ENCODE measurements around the gene SCGB1A1.
"Not testable (repeated sequence)": the region's sequence is repeated elsewhere in the genome, so short reads cannot be mapped to it uniquely, and the experiment has no call there.

Gene SCGB1A1

DNA sequence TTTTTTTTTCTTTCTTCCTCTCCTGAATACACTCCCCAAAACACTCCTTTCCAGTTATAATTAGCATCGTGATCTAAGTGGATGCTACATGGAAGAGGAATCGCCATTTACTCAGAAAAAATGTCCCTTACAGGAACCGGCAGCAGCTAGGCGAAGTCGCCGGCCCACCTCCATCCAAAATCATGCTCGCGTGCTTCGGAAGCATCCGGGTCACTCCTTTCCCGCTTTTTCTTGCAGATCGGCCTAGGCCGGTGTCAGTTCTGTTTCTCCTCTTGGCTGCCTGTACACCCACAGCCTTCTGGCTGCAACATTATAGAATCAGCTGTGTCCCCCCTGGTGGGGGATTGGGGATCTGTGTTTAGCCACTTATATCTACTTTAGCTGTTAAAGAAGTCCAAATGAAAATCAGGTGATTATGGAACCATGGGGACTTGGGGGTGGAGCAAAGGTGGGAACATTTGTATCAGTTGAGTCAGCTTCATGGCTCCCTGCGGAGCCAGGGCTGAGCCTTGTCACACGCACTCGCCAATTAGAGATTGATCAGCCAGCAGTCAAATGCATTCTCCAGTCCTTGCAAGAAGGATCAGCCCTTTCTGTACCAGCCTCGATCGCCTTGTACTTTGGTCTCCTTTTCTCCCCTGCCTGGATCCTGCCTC lies 45.2 kb upstream of the SCGB1A1 start:
- Histone ChIP-seq H3K27ac (replicated peaks) (no peak overlapping the region), H3K27me3 (ENCODE audit: insufficient read depth, poor library complexity, severe bottlenecking) (no peaks in the 10 kb centered on the region), H3K4me3 (replicated peaks; ENCODE audit: insufficient read depth, low read length) (no peak overlapping the region)
- DNase-seq (ENCODE audit: low read depth in 1 of 2, low spot score in 1 of 2), result no peak
- TF ChIP-seq POLR2AphosphoS5 (IDR thresholded peaks at IDR 0.05; ENCODE audit: low read depth), result no peak
- no peak for TF ChIP-seq GABPA (IDR thresholded peaks at IDR 0.05; ENCODE audit: low read depth)
- TF ChIP-seq, protein P1, sequence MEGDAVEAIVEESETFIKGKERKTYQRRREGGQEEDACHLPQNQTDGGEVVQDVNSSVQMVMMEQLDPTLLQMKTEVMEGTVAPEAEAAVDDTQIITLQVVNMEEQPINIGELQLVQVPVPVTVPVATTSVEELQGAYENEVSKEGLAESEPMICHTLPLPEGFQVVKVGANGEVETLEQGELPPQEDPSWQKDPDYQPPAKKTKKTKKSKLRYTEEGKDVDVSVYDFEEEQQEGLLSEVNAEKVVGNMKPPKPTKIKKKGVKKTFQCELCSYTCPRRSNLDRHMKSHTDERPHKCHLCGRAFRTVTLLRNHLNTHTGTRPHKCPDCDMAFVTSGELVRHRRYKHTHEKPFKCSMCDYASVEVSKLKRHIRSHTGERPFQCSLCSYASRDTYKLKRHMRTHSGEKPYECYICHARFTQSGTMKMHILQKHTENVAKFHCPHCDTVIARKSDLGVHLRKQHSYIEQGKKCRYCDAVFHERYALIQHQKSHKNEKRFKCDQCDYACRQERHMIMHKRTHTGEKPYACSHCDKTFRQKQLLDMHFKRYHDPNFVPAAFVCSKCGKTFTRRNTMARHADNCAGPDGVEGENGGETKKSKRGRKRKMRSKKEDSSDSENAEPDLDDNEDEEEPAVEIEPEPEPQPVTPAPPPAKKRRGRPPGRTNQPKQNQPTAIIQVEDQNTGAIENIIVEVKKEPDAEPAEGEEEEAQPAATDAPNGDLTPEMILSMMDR (IDR thresholded peaks at IDR 0.05; ENCODE audit: insufficient read depth, low read length), result no peak
- TF ChIP-seq SPI1 (IDR thresholded peaks at IDR 0.05; ENCODE audit: borderline replicate concordance, low read depth), result no peak
- TF ChIP-seq, protein P2, sequence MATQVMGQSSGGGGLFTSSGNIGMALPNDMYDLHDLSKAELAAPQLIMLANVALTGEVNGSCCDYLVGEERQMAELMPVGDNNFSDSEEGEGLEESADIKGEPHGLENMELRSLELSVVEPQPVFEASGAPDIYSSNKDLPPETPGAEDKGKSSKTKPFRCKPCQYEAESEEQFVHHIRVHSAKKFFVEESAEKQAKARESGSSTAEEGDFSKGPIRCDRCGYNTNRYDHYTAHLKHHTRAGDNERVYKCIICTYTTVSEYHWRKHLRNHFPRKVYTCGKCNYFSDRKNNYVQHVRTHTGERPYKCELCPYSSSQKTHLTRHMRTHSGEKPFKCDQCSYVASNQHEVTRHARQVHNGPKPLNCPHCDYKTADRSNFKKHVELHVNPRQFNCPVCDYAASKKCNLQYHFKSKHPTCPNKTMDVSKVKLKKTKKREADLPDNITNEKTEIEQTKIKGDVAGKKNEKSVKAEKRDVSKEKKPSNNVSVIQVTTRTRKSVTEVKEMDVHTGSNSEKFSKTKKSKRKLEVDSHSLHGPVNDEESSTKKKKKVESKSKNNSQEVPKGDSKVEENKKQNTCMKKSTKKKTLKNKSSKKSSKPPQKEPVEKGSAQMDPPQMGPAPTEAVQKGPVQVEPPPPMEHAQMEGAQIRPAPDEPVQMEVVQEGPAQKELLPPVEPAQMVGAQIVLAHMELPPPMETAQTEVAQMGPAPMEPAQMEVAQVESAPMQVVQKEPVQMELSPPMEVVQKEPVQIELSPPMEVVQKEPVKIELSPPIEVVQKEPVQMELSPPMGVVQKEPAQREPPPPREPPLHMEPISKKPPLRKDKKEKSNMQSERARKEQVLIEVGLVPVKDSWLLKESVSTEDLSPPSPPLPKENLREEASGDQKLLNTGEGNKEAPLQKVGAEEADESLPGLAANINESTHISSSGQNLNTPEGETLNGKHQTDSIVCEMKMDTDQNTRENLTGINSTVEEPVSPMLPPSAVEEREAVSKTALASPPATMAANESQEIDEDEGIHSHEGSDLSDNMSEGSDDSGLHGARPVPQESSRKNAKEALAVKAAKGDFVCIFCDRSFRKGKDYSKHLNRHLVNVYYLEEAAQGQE (IDR thresholded peaks at IDR 0.05; ENCODE audit: insufficient replicate concordance, low read depth), result no peak

DNA sequence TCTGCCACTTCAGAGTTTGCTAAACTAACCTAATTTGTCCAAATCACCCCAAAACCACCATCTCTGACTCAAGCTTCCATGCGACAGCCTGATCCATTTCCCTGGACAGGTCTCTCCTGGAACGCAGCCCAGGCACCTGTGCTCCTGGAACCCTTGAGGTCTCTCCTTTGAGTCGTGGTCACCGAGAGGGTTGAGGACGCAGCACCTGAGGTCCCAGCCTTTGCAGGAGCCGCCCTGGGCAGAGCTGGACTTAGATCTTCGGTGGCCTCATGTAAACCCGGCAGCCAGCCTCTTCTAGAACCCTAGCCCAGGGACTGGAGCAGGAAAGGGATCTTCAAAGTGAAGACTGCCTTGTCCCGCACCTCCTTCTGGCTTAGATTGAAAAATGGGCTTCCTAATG lies 44.0 kb upstream of the SCGB1A1 start:
- H3K27ac ChIP-seq (replicated peaks), result no peak overlapping the region
- DNase-seq (ENCODE audit: low read depth in 1 of 2, low spot score in 1 of 2), result no peak
- no peak overlapping the region for H3K4me3 ChIP-seq (replicated peaks; ENCODE audit: insufficient read depth, low read length)
- H3K27me3 ChIP-seq (ENCODE audit: insufficient read depth, poor library complexity, severe bottlenecking), result no peaks in the 10 kb centered on the region
- TF ChIP-seq POLR2AphosphoS5 (IDR thresholded peaks at IDR 0.05; ENCODE audit: low read depth), result no peak
- no peak for TF ChIP-seq GABPA (IDR thresholded peaks at IDR 0.05; ENCODE audit: low read depth)
- TF ChIP-seq, protein P2 (IDR thresholded peaks at IDR 0.05; ENCODE audit: insufficient replicate concordance, low read depth), result no peak
- no peak for TF ChIP-seq SPI1 (IDR thresholded peaks at IDR 0.05; ENCODE audit: borderline replicate concordance, low read depth)
- TF ChIP-seq, protein P1 (IDR thresholded peaks at IDR 0.05; ENCODE audit: insufficient read depth, low read length), result no peak

DNA sequence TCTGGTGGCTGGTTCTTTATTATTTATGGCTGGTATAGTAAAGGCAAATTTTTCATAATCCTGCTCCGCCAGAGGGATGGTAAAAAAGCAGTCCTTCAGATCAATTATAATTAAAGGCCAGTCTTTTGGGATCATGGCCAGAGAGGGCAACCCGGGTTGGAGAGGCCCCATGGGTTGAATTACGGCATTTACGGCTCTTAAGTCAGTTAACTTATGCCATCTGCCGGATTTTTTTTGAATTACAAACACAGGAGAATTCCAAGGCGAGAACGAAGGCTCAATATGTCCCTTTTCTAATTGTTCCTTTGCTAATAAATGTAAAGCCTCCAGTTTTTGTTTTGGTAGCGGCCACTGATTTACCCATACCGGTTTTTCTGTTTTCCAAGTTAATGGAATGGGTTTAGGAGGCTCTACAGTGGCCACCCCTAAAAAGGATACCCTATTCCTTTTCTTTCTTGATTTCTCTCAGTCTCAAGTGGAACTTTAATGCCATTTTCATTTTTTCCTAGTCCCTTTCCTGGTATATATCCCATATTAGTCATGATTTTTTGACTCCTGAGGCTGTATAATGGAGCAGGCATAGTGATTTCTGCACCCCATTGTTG lies 40.3 kb upstream of the SCGB1A1 start:
- H3K27me3 ChIP-seq (ENCODE audit: insufficient read depth, poor library complexity, severe bottlenecking); H3K27ac ChIP-seq (replicated peaks); H3K4me3 ChIP-seq (replicated peaks; ENCODE audit: insufficient read depth, low read length): not testable (repeated sequence)
- peak in 1 of 2 experiments; percentile 43 for DNase-seq (ENCODE audit: low read depth in 1 of 2, low spot score in 1 of 2)

DNA sequence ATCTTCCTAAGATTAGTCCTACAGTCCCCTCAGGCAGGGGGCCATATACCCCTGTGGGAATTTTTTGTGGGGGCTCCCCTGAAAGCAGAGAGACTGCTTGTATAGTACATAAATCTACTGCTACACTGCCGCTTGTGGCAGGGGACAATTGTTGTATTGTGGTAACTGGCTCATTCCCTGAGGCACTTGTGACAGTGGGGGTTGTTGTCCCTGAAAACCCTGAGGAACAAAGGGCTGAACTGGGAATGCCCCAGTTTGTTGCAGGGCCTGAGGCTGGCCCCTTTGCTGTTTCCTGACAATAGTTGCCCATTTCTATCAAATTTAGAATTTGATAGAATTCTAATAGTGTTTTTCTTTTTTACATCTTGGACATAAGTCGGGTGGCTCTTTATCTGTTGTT lies 39.2 kb upstream of the SCGB1A1 start:
- not testable (repeated sequence) for H3K27me3 ChIP-seq (ENCODE audit: insufficient read depth, poor library complexity, severe bottlenecking); H3K4me3 ChIP-seq (replicated peaks; ENCODE audit: insufficient read depth, low read length); H3K27ac ChIP-seq (replicated peaks); DNase-seq (ENCODE audit: low read depth in 1 of 2, low spot score in 1 of 2)

DNA sequence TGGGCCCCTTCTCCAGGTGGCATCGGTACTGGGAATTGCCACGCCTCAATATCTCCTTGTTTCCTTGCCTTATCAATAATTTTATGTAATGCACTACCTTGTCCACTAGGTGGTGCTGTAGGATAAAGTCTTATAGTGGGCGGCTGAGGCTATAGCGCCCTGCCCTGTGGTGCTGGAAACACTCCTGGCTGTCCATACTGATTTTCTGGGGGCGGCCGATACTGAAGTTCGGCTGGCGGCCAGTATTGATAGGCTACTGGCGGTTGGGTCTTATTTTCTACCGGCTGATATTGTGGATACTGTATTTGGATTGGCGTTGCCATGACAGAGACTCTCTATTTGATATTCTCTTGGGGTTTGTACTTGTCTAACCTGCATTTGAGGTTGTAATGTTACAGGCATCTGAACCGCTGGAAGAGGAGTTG lies 38.0 kb upstream of the SCGB1A1 start:
- H3K27ac ChIP-seq (replicated peaks); H3K4me3 ChIP-seq (replicated peaks; ENCODE audit: insufficient read depth, low read length); H3K27me3 ChIP-seq (ENCODE audit: insufficient read depth, poor library complexity, severe bottlenecking): not testable (repeated sequence)
- TF ChIP-seq, protein P1 (IDR thresholded peaks at IDR 0.05; ENCODE audit: insufficient read depth, low read length), result peak; percentile 46
- DNase-seq (ENCODE audit: low read depth in 1 of 2, low spot score in 1 of 2), result peak in 1 of 2 experiments; percentile 60
